Mesendoderm (in vitro differentiated cells): Measurements from ENCODE around the gene NASP. TPM values are rescaled to one million over a fixed set of nuclear protein-coding genes. Genes with fewer than 3 reads are reported as not detected.

Experiments used
- DNase-seq: peaks from one replicate; pipeline ENCODE4 v3.0.0; 2013
- H2AK5ac ChIP-seq: 2 replicates; pipeline ENCODE4 v1.6.1; 2013; ENCODE audit warnings: low read length, inconsistent platforms
- H2BK120ac ChIP-seq: 2 replicates; pipeline ENCODE4 v1.6.1; 2013; ENCODE audit warnings: low read depth, mild to moderate bottlenecking, low read length, moderate library complexity, mixed read lengths
- H2BK15ac ChIP-seq: replicated peaks from 2 replicates; pipeline ENCODE4 v1.6.1; 2013; ENCODE audit warnings: low read depth, mild to moderate bottlenecking, moderate library complexity
- H2BK5ac ChIP-seq: 2 replicates; pipeline ENCODE4 v1.6.1; 2013; ENCODE audit warnings: low read length, inconsistent platforms
- H3K18ac ChIP-seq: 2 replicates; pipeline ENCODE4 v1.6.1; 2013; ENCODE audit warnings: mild to moderate bottlenecking, low read length, mixed read lengths
- H3K23ac ChIP-seq: one replicate; pipeline ENCODE4 v1.6.1; 2013; ENCODE audit warnings: low read length
- H3K27ac ChIP-seq: 2 replicates; pipeline ENCODE4 v1.5.1; 2013; ENCODE audit warnings: low read depth, mild to moderate bottlenecking, inconsistent platforms, low read length, moderate library complexity
- H3K27me3 ChIP-seq: 2 replicates; pipeline ENCODE4 v1.6.1; 2013; ENCODE audit warnings: low read length, control low read depth, mild to moderate bottlenecking, inconsistent platforms; ENCODE audit not compliant: insufficient read depth, poor library complexity
- H3K36me3 ChIP-seq: 2 replicates; pipeline ENCODE4 v1.6.1; 2013; ENCODE audit warnings: low read length, inconsistent platforms; ENCODE audit not compliant: control insufficient read depth, insufficient read depth
- H3K4ac ChIP-seq: one replicate; pipeline ENCODE4 v1.6.1; 2013; ENCODE audit warnings: low read depth, mild to moderate bottlenecking, low read length, moderate library complexity
- H3K4me1 ChIP-seq: 2 replicates; pipeline ENCODE4 v1.6.1; 2013; ENCODE audit warnings: low read depth, low read length, inconsistent platforms; ENCODE audit not compliant: control insufficient read depth
- H3K4me2 ChIP-seq: 2 replicates; pipeline ENCODE4 v1.6.1; 2013; ENCODE audit warnings: low read length
- H3K4me3 ChIP-seq: 2 replicates; pipeline ENCODE4 v1.5.1; 2013; ENCODE audit warnings: mild to moderate bottlenecking, low read length
- H3K56ac ChIP-seq: one replicate; pipeline ENCODE4 v1.6.1; 2013; ENCODE audit warnings: low read length
- H3K79me1 ChIP-seq: 2 replicates; pipeline ENCODE4 v1.6.1; 2013; ENCODE audit warnings: low read length, inconsistent platforms
- H3K79me2 ChIP-seq: 2 replicates; pipeline ENCODE4 v1.6.1; 2013; ENCODE audit warnings: mild to moderate bottlenecking, low read length; ENCODE audit not compliant: control insufficient read depth, insufficient read depth
- H3K9ac ChIP-seq: 2 replicates; pipeline ENCODE4 v1.6.1; 2013; ENCODE audit warnings: low read length, inconsistent platforms
- H4K5ac ChIP-seq: one replicate; pipeline ENCODE4 v1.6.1; 2013; ENCODE audit warnings: low read length
- H4K8ac ChIP-seq: one replicate; pipeline ENCODE4 v1.6.1; 2013; ENCODE audit warnings: low read depth, mild to moderate bottlenecking, control low read depth, low read length, moderate library complexity
- WGBS: extraction: QIAGEN DNeasy Blood & Tissue Kit; methylation state at CpG from one replicate; pipeline ENCODE4 v1.1.7; 2013; ENCODE audit warnings: low lambda C conversion rate, missing lambda C conversion rate; ENCODE audit not compliant: insufficient coverage; ENCODE audit errors: extremely low coverage; 5-methylcytosine and 5-hydroxymethylcytosine counted together
- polyA plus RNA-seq, 2 experiments: library from polyadenylated mRNA; stranded (reverse); fragments of 200-250 nt; gene quantifications; one replicate each; pipeline ENCODE4 v1.2.3, GENCODE V29; 2013

The NASP gene, protein sequence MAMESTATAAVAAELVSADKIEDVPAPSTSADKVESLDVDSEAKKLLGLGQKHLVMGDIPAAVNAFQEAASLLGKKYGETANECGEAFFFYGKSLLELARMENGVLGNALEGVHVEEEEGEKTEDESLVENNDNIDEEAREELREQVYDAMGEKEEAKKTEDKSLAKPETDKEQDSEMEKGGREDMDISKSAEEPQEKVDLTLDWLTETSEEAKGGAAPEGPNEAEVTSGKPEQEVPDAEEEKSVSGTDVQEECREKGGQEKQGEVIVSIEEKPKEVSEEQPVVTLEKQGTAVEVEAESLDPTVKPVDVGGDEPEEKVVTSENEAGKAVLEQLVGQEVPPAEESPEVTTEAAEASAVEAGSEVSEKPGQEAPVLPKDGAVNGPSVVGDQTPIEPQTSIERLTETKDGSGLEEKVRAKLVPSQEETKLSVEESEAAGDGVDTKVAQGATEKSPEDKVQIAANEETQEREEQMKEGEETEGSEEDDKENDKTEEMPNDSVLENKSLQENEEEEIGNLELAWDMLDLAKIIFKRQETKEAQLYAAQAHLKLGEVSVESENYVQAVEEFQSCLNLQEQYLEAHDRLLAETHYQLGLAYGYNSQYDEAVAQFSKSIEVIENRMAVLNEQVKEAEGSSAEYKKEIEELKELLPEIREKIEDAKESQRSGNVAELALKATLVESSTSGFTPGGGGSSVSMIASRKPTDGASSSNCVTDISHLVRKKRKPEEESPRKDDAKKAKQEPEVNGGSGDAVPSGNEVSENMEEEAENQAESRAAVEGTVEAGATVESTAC
- 457 TPM for polyA plus RNA-seq (2013, experiment 1 of 2)
- polyA plus RNA-seq (2013, experiment 2 of 2), result 446 TPM

DNA sequence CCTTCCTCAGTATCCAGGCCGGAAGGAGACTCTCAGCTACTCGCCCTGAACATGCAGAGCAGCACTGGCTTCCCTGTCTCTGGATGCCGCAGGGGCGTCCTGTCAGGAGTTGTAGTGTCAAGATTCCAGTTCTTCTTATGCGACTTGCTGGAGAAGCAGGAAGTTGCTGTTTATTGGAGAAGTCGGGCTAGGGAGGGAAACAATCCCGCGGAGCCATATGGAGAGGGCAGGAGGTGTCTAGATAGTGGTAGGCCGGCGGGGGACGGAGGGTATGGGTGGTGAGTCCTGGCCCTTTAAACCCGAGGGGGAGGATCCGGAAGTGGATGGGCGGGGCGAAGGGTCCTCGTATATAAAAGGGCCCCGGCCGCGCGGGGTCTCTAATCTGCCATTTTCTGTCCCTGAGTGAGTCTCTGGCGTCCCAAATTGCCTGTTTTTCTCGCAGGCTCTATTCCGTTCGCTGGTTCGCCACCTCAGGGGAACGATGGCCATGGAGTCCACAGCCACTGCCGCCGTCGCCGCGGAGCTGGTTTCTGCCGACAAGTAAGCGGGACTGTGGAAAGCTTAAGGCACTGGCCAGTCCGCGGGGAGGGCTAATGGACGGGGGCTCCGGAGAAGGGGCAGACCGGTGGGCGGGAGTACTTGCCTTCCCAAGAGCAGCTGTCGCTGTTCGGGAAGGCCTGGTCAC lies at the start of gene NASP:
Gene NASP (plus strand): TSS at position 376 of the 685 bp plus-strand sequence. CDS start 106 bp downstream, at position 482.
- H3K18ac ChIP-seq, result peak within 1 kb of the TSS; percentile 69
- no CpG with 5 or more reads among the region's 41 CpGs for WGBS

DNA sequence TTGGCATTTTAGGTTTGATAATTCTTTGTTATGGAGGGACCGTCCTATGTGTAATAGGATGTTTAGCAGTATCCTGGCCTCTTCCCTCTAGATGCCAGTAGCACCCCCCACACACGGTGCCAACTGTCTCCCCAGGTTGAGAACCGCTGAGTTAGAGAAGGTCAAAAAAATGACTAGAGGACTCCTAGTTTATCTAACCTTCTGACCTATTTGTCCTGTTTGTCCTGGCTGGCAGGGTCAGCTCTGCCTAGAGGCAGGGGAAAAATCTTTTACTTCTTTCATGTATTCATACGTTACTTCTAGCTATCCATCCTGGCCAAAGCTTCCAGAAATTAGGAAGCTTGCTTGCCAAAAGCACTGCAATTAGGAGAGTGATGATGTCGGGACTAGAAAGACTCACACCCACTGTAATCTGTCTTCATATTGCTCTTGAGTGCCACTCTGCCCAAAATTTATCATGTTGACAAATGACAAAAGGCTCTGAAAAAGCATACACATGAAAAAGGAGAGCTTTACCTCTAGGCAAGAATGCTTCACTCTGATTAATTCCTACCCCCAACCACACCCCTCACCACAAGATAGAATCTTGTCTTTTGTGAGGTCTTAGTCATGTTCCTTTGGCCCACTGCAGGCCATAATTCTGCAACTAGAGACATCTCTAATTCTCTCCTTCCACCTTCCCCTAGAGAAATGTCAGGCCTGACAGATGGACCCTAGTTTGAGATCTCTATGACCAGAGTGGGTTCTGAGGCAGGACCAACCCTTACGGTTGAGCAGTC lies 47.7 kb upstream of the NASP start:
- WGBS, result no CpG with 5 or more reads among the region's 6 CpGs
- H3K4me3 ChIP-seq, result no peak overlapping the region
- DNase-seq, result no peak

More for the DNA sequence above, at the start of gene NASP:
- peak within 1 kb of the TSS; percentile 94 for H3K56ac ChIP-seq
- H2BK120ac ChIP-seq, result no peak within 1 kb of the TSS
- H3K27me3 ChIP-seq, result no peaks in the 10 kb centered on the region
- peak within 1 kb of the TSS; percentile 89 for H3K4me2 ChIP-seq
- DNase-seq, result peak; percentile 93
- H3K4me1 ChIP-seq, result no peaks in the 10 kb centered on the region
- H4K8ac ChIP-seq, result no peak within 1 kb of the TSS
- H3K27ac ChIP-seq, result peak within 1 kb of the TSS; percentile 74
- H2BK15ac ChIP-seq, result no peak within 1 kb of the TSS
- peak within 1 kb of the TSS; percentile 95 for H3K4me3 ChIP-seq
- peak within 1 kb of the TSS; percentile 90 for H3K9ac ChIP-seq
- peak within 1 kb of the TSS; percentile 34 for H3K23ac ChIP-seq
- peak within 1 kb of the TSS; percentile 81 for H2BK5ac ChIP-seq
- H3K4ac ChIP-seq, result peak within 1 kb of the TSS; percentile 86
- H3K36me3 ChIP-seq, result no peaks in the 10 kb centered on the region
- no peak within 1 kb of the TSS for H4K5ac ChIP-seq
- H3K79me2 ChIP-seq, result peaks cover 45% of the 10 kb centered on the region
- H2AK5ac ChIP-seq, result peak within 1 kb of the TSS; percentile 68
- H3K79me1 ChIP-seq, result no peaks in the 10 kb centered on the region

DNA sequence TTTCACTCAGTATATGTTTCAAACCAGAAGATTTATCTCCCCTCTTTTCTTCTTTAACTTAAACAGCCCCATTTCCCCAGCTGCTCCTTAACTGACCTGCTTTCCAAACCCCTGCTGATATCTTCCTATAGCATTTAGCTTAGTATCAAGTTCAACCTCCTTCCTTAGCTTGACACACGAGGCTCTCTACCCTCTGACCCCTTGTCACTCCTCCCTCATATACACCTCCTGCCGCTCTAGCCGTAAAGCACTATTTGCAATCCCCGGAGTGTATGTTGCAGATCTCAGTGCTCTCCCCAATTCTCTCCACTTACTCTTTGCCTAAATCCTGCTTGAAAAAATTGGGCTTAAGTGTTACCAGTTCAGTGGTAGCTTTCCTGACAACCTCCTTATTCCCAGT lies 47.0 kb upstream of the NASP start:
- no peak overlapping the region for H4K5ac ChIP-seq
- no peaks in the 10 kb centered on the region for H3K4me1 ChIP-seq
- H3K56ac ChIP-seq, result no peak overlapping the region
- H3K27me3 ChIP-seq, result no peaks in the 10 kb centered on the region
- no peak overlapping the region for H3K18ac ChIP-seq
- no peak overlapping the region for H3K4me2 ChIP-seq
- no peak overlapping the region for H3K9ac ChIP-seq
- no peaks in the 10 kb centered on the region for H3K79me1 ChIP-seq
- WGBS, result no CpG with 5 or more reads among the region's 4 CpGs
- H3K4ac ChIP-seq, result no peak overlapping the region
- DNase-seq, result no peak
- no peak overlapping the region for H4K8ac ChIP-seq
- no peak overlapping the region for H2BK15ac ChIP-seq
- H3K4me3 ChIP-seq, result no peak overlapping the region
- H2AK5ac ChIP-seq, result no peak overlapping the region
- no peak overlapping the region for H2BK5ac ChIP-seq
- no peak overlapping the region for H3K27ac ChIP-seq
- no peak overlapping the region for H3K23ac ChIP-seq
- H2BK120ac ChIP-seq, result no peak overlapping the region
- no peaks in the 10 kb centered on the region for H3K36me3 ChIP-seq
- H3K79me2 ChIP-seq, result no peaks in the 10 kb centered on the region

More for the DNA sequence above, 47.7 kb upstream of the NASP start:
- no peak overlapping the region for H3K9ac ChIP-seq
- H3K56ac ChIP-seq, result no peak overlapping the region
- H3K18ac ChIP-seq, result no peak overlapping the region
- no peaks in the 10 kb centered on the region for H3K79me2 ChIP-seq
- no peak overlapping the region for H3K4me2 ChIP-seq
- no peak overlapping the region for H4K8ac ChIP-seq
- H2BK5ac ChIP-seq, result no peak overlapping the region
- no peaks in the 10 kb centered on the region for H3K27me3 ChIP-seq
- H3K4me1 ChIP-seq, result no peaks in the 10 kb centered on the region
- H3K4ac ChIP-seq, result no peak overlapping the region
- H2AK5ac ChIP-seq, result no peak overlapping the region
- no peaks in the 10 kb centered on the region for H3K79me1 ChIP-seq
- H3K36me3 ChIP-seq, result no peaks in the 10 kb centered on the region
- no peak overlapping the region for H2BK120ac ChIP-seq
- no peak overlapping the region for H2BK15ac ChIP-seq
- H4K5ac ChIP-seq, result no peak overlapping the region
- H3K23ac ChIP-seq, result no peak overlapping the region
- H3K27ac ChIP-seq, result no peak overlapping the region

DNA sequence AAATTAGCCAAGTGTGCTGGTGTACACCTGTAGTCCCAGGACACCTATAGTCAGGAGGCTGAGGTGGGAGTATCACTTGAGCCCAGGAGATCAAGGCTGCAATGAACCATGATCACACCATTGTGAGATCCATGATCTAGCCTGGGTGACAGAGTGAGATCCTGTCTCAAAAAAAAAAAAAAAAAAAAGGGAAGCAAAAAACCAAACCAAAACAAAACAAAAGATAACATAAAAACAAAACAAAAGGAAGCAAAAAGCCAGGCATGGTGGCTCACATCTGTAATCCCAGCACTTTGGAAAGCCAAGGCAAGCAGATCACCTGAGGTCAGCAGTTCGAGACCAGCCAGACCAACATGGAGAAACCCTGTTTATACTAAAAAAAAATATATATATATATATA lies 42.6 kb upstream of the NASP start:
- no peak overlapping the region for H3K18ac ChIP-seq
- H3K56ac ChIP-seq, result no peak overlapping the region
- H2BK15ac ChIP-seq, result no peak overlapping the region
- peaks cover 3% of the 10 kb centered on the region for H3K4me1 ChIP-seq
- H3K4me3 ChIP-seq, result no peak overlapping the region
- DNase-seq, result no peak
- H4K5ac ChIP-seq, result no peak overlapping the region
- H2AK5ac ChIP-seq, result no peak overlapping the region
- H3K27me3 ChIP-seq, result no peaks in the 10 kb centered on the region
- H2BK120ac ChIP-seq, result no peak overlapping the region
- no peak overlapping the region for H3K9ac ChIP-seq
- H3K79me2 ChIP-seq, result no peaks in the 10 kb centered on the region
- H4K8ac ChIP-seq, result no peak overlapping the region
- H3K23ac ChIP-seq, result no peak overlapping the region
- WGBS, result no CpG with 5 or more reads among the region's 1 CpG
- H2BK5ac ChIP-seq, result no peak overlapping the region
- no peaks in the 10 kb centered on the region for H3K79me1 ChIP-seq
- H3K4ac ChIP-seq, result no peak overlapping the region
- H3K36me3 ChIP-seq, result no peaks in the 10 kb centered on the region
- no peak overlapping the region for H3K4me2 ChIP-seq
- H3K27ac ChIP-seq, result no peak overlapping the region

DNA sequence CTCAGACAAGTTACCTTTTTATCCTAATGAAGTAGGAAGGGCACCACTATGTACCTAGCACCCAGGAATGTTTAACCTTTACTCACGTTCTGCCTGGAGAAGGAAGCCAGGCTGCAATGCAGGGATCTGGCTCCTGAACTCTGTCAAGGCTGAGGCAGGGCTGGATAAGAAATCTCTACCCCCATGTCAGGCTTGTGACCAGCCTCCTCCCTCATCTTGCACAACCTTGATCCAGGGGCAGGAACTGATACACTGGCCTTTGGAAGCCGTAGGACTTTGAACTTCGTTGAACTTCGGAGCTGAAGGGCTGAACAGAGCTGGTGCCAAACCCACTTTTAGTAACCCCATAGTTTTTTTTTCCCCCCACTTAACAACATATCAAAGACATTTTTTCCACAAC lies 41.2 kb upstream of the NASP start:
- Histone ChIP-seq H2BK5ac (no peak overlapping the region), H3K79me1 (no peaks in the 10 kb centered on the region), H3K4me2 (no peak overlapping the region), H4K5ac (no peak overlapping the region), H3K27ac (no peak overlapping the region), H3K4ac (no peak overlapping the region), H3K79me2 (no peaks in the 10 kb centered on the region), H3K27me3 (no peaks in the 10 kb centered on the region), H2AK5ac (no peak overlapping the region), H3K4me3 (no peak overlapping the region), H3K18ac (no peak overlapping the region), H3K4me1 (peaks cover 3% of the 10 kb centered on the region), H3K23ac (no peak overlapping the region), H3K9ac (no peak overlapping the region), H3K36me3 (no peaks in the 10 kb centered on the region), H2BK15ac (no peak overlapping the region), H4K8ac (no peak overlapping the region), H3K56ac (no peak overlapping the region), H2BK120ac (no peak overlapping the region)
- no peak for DNase-seq
- WGBS, result no CpG with 5 or more reads among the region's 4 CpGs
